Uterus (tissue), 2 donors: ENCODE data around the gene GRK5.

Experiments
- POLR2A ChIP-seq, 2 donors: fragments of 450-650 bp; IDR thresholded peaks; one replicate each; pipeline ENCODE4 v1.6.1; 2016; ENCODE audit warnings: antibody characterized with exemption in 2 of 2, mild to moderate bottlenecking in 1 of 2, moderate library complexity in 1 of 2
- TF ChIP-seq, protein P1 (sequence below), 4 experiments: fragments of 200-600 bp in 2 of 4; fragments of 450-650 bp in 2 of 4; sonication (generic) in 2 of 4; IDR thresholded peaks; one replicate each; pipeline ENCODE4 v1.5.1; 2016 to 2019; ENCODE audit warnings: antibody characterized with exemption in 4 of 4, mild to moderate bottlenecking in 2 of 4, moderate library complexity in 1 of 4

DNA sequence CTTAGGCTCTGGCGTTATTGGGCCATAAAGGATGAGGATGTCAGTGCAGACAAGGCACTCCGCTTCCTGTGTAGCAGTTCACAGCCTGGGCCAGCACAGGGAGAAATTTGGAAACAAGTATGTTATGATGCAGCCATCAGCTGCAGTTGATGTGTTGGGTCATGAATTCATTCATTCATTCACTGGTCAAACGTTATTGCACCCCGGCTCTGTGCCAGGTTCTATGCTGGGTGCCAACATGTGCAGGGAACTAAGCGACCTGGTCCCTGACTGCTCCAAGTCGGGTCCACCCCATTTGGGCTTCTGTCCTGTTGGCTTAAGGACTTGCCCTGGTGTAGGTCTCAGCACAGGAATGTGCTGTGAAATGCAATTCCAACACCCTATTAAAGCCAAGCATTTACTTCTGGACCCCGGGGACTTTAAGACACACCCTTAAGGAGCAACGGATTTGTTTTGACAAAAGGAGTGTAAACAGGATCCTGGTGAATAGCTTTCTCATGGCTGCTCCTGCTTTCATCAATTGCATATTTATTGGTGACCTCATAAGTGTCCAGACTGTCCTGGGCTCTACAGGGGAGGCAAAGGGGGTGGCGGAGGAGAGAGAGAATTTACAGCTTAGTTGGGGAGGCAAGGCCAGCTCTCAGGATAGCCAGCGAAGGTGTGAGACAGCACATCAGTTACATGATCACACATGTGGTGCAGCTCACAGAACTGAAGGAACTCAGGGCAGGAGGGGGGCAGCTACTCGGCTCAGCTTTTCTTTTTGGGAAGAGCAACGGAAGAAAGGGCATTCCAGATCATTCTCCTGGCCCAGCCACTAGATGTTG, 158.6 kb downstream of the GRK5 start:
- TF ChIP-seq POLR2A (IDR thresholded peaks at IDR 0.05) = no peak
- TF ChIP-seq, protein P1, sequence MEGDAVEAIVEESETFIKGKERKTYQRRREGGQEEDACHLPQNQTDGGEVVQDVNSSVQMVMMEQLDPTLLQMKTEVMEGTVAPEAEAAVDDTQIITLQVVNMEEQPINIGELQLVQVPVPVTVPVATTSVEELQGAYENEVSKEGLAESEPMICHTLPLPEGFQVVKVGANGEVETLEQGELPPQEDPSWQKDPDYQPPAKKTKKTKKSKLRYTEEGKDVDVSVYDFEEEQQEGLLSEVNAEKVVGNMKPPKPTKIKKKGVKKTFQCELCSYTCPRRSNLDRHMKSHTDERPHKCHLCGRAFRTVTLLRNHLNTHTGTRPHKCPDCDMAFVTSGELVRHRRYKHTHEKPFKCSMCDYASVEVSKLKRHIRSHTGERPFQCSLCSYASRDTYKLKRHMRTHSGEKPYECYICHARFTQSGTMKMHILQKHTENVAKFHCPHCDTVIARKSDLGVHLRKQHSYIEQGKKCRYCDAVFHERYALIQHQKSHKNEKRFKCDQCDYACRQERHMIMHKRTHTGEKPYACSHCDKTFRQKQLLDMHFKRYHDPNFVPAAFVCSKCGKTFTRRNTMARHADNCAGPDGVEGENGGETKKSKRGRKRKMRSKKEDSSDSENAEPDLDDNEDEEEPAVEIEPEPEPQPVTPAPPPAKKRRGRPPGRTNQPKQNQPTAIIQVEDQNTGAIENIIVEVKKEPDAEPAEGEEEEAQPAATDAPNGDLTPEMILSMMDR (IDR thresholded peaks at IDR 0.05) = no peak
